Measurements from ENCODE around the gene KATNB1. TPM values are rescaled to one million over a fixed set of nuclear protein-coding genes. Genes with fewer than 3 reads are reported as not detected.
"Not testable (repeated sequence)": the region's sequence is repeated elsewhere in the genome, so short reads cannot be mapped to it uniquely, and the experiment has no call there.

KATNB1 gene
- total RNA-seq, 1 donor from 2014 or later: 33.5 TPM

DNA sequence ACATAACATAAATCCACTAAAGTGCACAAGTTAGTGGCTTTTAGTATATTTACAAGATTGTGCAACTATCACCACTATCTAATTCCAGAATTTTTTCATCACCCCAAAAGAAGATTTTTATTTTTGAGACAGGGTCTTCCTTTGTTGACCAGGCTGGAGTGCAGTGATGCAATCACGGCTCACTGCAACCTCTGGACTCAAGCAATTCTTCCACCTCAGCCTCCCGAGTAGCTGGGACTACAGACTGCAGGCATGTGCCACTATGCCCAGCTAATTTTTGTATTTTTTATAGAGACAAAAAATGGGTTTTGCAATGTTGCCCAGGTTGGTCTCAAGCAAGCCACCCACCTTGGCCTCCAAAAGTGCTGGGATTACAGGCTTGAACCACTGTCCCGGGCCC is 25.9 kb upstream of the KATNB1 start:
- Histone ChIP-seq H3K4me2 (no peak overlapping the region), H3K4me3 (no peak overlapping the region)

DNA sequence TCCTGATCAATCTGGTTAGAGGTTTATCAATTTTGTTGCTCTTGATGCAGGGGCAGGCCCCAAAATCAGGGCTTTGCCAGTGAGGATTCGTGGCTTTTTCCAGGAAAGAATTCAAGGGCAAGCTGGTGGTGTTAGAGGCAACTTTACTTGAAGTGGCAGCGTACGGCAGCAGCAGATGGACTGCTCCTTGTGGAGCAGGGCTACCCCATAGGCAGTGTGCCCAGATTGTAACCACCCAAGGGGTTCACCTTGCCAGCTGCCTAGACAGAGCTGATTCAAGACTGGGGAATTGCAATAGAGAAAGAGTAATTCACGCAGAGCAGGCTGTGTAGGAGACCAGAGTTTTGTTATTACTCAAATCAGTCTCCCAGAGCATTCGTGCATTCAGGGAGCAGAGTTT is 24.2 kb upstream of the KATNB1 start:
- H3K4me2 ChIP-seq: no peak overlapping the region
- no peak overlapping the region for H2AFZ ChIP-seq (replicated peaks)

More for the DNA sequence above, 25.9 kb upstream of the KATNB1 start:
- Histone ChIP-seq H3K27ac (no peak overlapping the region), H4K20me1 (ENCODE audit: low read depth) (no peaks in the 10 kb centered on the region), H3K79me2 (ENCODE audit: low read depth) (no peaks in the 10 kb centered on the region), H3F3A (ENCODE audit: low read depth) (no peaks in the 10 kb centered on the region), H3K9ac (no peak overlapping the region), H3K36me3 (no peaks in the 10 kb centered on the region), H3K27me3 (no peaks in the 10 kb centered on the region), H3K4me1 (no peaks in the 10 kb centered on the region), H3K9me3 (ENCODE audit: low read depth) (no peaks in the 10 kb centered on the region), H2AFZ (replicated peaks) (no peak overlapping the region)
- Mint-ChIP-seq H3K4me3 (no peak overlapping the region), H3K36me3 (no peaks in the 10 kb centered on the region), H3K27ac (no peak overlapping the region), H3K9me3 (no peaks in the 10 kb centered on the region), H3K27me3 (ENCODE audit: insufficient read depth, low read depth) (peaks cover 2% of the 10 kb centered on the region), H3K4me1 (no peaks in the 10 kb centered on the region)
- TF ChIP-seq, protein P1, sequence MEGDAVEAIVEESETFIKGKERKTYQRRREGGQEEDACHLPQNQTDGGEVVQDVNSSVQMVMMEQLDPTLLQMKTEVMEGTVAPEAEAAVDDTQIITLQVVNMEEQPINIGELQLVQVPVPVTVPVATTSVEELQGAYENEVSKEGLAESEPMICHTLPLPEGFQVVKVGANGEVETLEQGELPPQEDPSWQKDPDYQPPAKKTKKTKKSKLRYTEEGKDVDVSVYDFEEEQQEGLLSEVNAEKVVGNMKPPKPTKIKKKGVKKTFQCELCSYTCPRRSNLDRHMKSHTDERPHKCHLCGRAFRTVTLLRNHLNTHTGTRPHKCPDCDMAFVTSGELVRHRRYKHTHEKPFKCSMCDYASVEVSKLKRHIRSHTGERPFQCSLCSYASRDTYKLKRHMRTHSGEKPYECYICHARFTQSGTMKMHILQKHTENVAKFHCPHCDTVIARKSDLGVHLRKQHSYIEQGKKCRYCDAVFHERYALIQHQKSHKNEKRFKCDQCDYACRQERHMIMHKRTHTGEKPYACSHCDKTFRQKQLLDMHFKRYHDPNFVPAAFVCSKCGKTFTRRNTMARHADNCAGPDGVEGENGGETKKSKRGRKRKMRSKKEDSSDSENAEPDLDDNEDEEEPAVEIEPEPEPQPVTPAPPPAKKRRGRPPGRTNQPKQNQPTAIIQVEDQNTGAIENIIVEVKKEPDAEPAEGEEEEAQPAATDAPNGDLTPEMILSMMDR (IDR thresholded peaks at IDR 0.05): no peak
- TF ChIP-seq EZH2phosphoT487 (IDR thresholded peaks at IDR 0.05) (no peak), EZH2 (IDR thresholded peaks at IDR 0.05) (no peak)
- no peak for DNase-seq (ENCODE audit: low spot score)

DNA sequence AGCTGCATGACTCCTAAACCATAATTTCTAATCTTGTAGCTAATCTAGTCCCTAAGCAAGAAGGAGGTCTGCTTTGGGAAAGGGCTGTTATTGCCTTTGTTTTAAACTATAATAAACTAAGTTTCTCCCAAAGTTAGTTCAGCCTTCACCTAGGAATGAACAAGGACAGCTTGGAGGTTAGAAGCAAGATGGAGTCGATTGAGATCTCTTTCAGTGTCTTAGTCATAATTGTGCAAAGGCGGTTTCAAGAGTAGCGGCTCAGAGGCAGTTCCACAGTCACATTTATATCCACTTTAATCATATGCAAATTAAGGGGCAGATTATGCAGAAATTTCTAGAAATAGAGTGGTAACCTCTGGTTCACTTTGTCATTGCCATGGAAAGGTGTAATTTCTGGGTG is 23.6 kb upstream of the KATNB1 start:
- H3K4me1 Mint-ChIP-seq: no peaks in the 10 kb centered on the region
- Histone ChIP-seq H3K4me2 (no peak overlapping the region), H3K9me3 (ENCODE audit: low read depth) (no peaks in the 10 kb centered on the region), H3K4me1 (no peaks in the 10 kb centered on the region), H3F3A (ENCODE audit: low read depth) (no peaks in the 10 kb centered on the region), H4K20me1 (ENCODE audit: low read depth) (no peaks in the 10 kb centered on the region), H3K9ac (no peak overlapping the region), H3K36me3 (no peaks in the 10 kb centered on the region), H3K27ac (no peak overlapping the region), H2AFZ (replicated peaks) (no peak overlapping the region), H3K27me3 (no peaks in the 10 kb centered on the region), H3K4me3 (no peak overlapping the region), H3K79me2 (ENCODE audit: low read depth) (no peaks in the 10 kb centered on the region)
- no peak overlapping the region for H3K4me3 Mint-ChIP-seq
- H3K36me3 Mint-ChIP-seq: no peaks in the 10 kb centered on the region
- no peaks in the 10 kb centered on the region for H3K9me3 Mint-ChIP-seq
- no peak overlapping the region for H3K27ac Mint-ChIP-seq
- no peak for TF ChIP-seq EZH2 (IDR thresholded peaks at IDR 0.05)
- TF ChIP-seq EZH2phosphoT487 (IDR thresholded peaks at IDR 0.05): no peak
- TF ChIP-seq, protein P1 (IDR thresholded peaks at IDR 0.05): no peak
- DNase-seq (ENCODE audit: low spot score): no peak
- peaks cover 4% of the 10 kb centered on the region for H3K27me3 Mint-ChIP-seq (ENCODE audit: insufficient read depth, low read depth)

More for the DNA sequence above, 24.2 kb upstream of the KATNB1 start:
- Mint-ChIP-seq H3K9me3 (no peaks in the 10 kb centered on the region), H3K36me3 (no peaks in the 10 kb centered on the region), H3K4me3 (no peak overlapping the region), H3K27me3 (ENCODE audit: insufficient read depth, low read depth) (peaks cover 4% of the 10 kb centered on the region), H3K4me1 (no peaks in the 10 kb centered on the region), H3K27ac (no peak overlapping the region)
- no peak overlapping the region for H3K27ac ChIP-seq
- H3K79me2 ChIP-seq (ENCODE audit: low read depth): no peaks in the 10 kb centered on the region
- no peaks in the 10 kb centered on the region for H3K4me1 ChIP-seq
- TF ChIP-seq EZH2phosphoT487 (IDR thresholded peaks at IDR 0.05) (no peak), EZH2 (IDR thresholded peaks at IDR 0.05) (no peak)
- TF ChIP-seq, protein P1 (IDR thresholded peaks at IDR 0.05): no peak
- no peak overlapping the region for H3K4me3 ChIP-seq
- H4K20me1 ChIP-seq (ENCODE audit: low read depth): no peaks in the 10 kb centered on the region
- H3K9ac ChIP-seq: no peak overlapping the region
- DNase-seq (ENCODE audit: low spot score): no peak
- H3K9me3 ChIP-seq (ENCODE audit: low read depth): no peaks in the 10 kb centered on the region
- no peaks in the 10 kb centered on the region for H3K36me3 ChIP-seq
- no peaks in the 10 kb centered on the region for H3K27me3 ChIP-seq
- H3F3A ChIP-seq (ENCODE audit: low read depth): no peaks in the 10 kb centered on the region

DNA sequence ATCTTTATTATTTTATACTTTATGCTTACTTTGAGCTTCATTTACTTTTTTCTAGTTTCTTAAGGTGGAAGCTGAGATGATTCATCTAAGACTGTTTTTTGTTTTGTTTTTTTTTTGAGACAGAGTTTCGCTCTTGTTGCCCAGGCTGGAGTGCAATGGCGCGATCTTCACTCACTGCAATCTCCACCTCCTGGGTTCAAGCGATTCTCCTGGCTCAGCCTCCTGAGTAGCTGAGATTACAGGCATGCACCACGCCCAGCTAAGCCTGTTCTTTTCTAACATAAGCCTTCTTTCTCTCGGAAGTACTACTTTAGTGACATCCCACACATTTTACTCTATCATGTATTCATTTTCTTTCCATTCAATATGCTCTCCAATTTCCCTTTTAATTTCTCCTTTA is 23.0 kb upstream of the KATNB1 start:
- not testable (repeated sequence) for H2AFZ ChIP-seq (replicated peaks); H3K4me1 Mint-ChIP-seq

More for the DNA sequence above, 23.0 kb upstream of the KATNB1 start:
- H3K27me3 Mint-ChIP-seq (ENCODE audit: insufficient read depth, low read depth); H3K79me2 ChIP-seq (ENCODE audit: low read depth); H3K4me3 ChIP-seq; DNase-seq (ENCODE audit: low spot score); H3F3A ChIP-seq (ENCODE audit: low read depth); H3K27ac ChIP-seq; H3K9me3 Mint-ChIP-seq; H3K27me3 ChIP-seq; H3K4me1 ChIP-seq; H3K9ac ChIP-seq; H3K36me3 ChIP-seq; H4K20me1 ChIP-seq (ENCODE audit: low read depth); H3K4me3 Mint-ChIP-seq; H3K4me2 ChIP-seq; H3K36me3 Mint-ChIP-seq; H3K27ac Mint-ChIP-seq; H3K9me3 ChIP-seq (ENCODE audit: low read depth): not testable (repeated sequence)

Data from neural progenitor cell (in vitro differentiated cells).